Keratinocyte (primary cell): ENCODE data around the gene USP4. TPM values are rescaled to one million over a fixed set of nuclear protein-coding genes. Genes with fewer than 3 reads are reported as not detected.

Source experiments
- DNase-seq: peaks from one replicate; pipeline ENCODE4 v3.0.0-alpha.2; 2011; ENCODE audit warnings: low read depth, missing footprints, low spot score
- FAIRE-seq: peaks from 2 replicates; lab custom pipeline; 2011; peaks lifted over from hg19 to GRCh38; lab: Jason Lieb, UNC
- H2AFZ ChIP-seq: 2 replicates; pipeline ENCODE4 v1.6.0; 2012; ENCODE audit warnings: low read length, control low read depth, inconsistent platforms; ENCODE audit not compliant: control insufficient read depth
- H3K27ac ChIP-seq: 2 replicates; pipeline ENCODE4 v1.5.1; 2011; ENCODE audit warnings: low read length; ENCODE audit not compliant: control insufficient read depth, insufficient read depth
- H3K27me3 ChIP-seq: 3 replicates; pipeline ENCODE4 v1.6.0; 2011; ENCODE audit warnings: low read length; ENCODE audit not compliant: control insufficient read depth, insufficient read depth; ENCODE audit errors: extremely low read depth
- H3K36me3 ChIP-seq, 2 experiments: 2 replicates in 1 of 2; 3 replicates in 1 of 2; pipeline ENCODE4 v1.5.1; 2011; ENCODE audit warnings: low read length in 2 of 2, mild to moderate bottlenecking in 1 of 2; ENCODE audit not compliant: control insufficient read depth in 2 of 2, insufficient read depth in 2 of 2; ENCODE audit errors: extremely low read depth in 1 of 2
- H3K4me1 ChIP-seq: 3 replicates; pipeline ENCODE4 v1.5.1; 2011; ENCODE audit warnings: low read length; ENCODE audit not compliant: control insufficient read depth, insufficient read depth; ENCODE audit errors: extremely low read depth
- H3K4me2 ChIP-seq: 3 replicates; pipeline ENCODE4 v1.6.0; 2011; ENCODE audit warnings: low read depth, low read length; ENCODE audit not compliant: control insufficient read depth, insufficient read depth; ENCODE audit errors: extremely low read depth
- H3K4me3 ChIP-seq, 3 experiments: fragments of 200-600 bp in 1 of 3; sonication (generic) in 1 of 3; 2 replicates in 2 of 3; 3 replicates in 1 of 3; pipeline ENCODE4 v1.5.1; 2011 to 2016; ENCODE audit warnings: low read length in 3 of 3, mild to moderate bottlenecking in 3 of 3, control low read depth in 2 of 3, inconsistent platforms in 1 of 3, low read depth in 1 of 3, mixed read lengths in 1 of 3, mixed run types in 1 of 3, moderate library complexity in 1 of 3; ENCODE audit not compliant: control insufficient read depth in 2 of 3, insufficient read depth in 2 of 3; ENCODE audit errors: extremely low read depth in 1 of 3
- H3K79me2 ChIP-seq: 2 replicates; pipeline ENCODE4 v1.6.0; 2012; ENCODE audit warnings: low read length; ENCODE audit not compliant: control insufficient read depth, insufficient read depth
- H3K9ac ChIP-seq: 3 replicates; pipeline ENCODE4 v1.6.0; 2011; ENCODE audit warnings: low read length; ENCODE audit not compliant: control insufficient read depth, insufficient read depth; ENCODE audit errors: extremely low read depth
- H3K9me1 ChIP-seq: 3 replicates; pipeline ENCODE4 v1.6.0; 2011; ENCODE audit warnings: low read length; ENCODE audit not compliant: control insufficient read depth, insufficient read depth; ENCODE audit errors: extremely low read depth
- H3K9me3 ChIP-seq: 2 replicates; pipeline ENCODE4 v1.5.1; 2012; ENCODE audit warnings: low read depth, low read length; ENCODE audit not compliant: control insufficient read depth
- H4K20me1 ChIP-seq: 3 replicates; pipeline ENCODE4 v1.6.0; 2011; ENCODE audit warnings: low read length; ENCODE audit not compliant: control insufficient read depth, insufficient read depth; ENCODE audit errors: extremely low read depth
- EZH2 ChIP-seq: IDR thresholded peaks from one replicate; pipeline ENCODE4 v1.6.1; 2012; ENCODE audit warnings: inconsistent platforms, mild to moderate bottlenecking, low read length, moderate library complexity
- dilution Hi-C: fragments of 300-500 bp; cut with MboI; formaldehyde crosslinking; loops from one replicate; pipeline ENCODE4 v1.7.0; 2020; ENCODE audit warnings: low sequenced_read_pairs; ENCODE audit not compliant: extremely low pct_ligation_motif_present
- polyA minus RNA-seq, 3 experiments: library from RNA; depleted of rRNA, polyadenylated mRNA; stranded (reverse); fragments of >200 nt; gene quantifications; 1 replicate in 1 of 3; 2 replicates in 1 of 3; 3 replicates in 1 of 3; pipeline ENCODE4 v1.2.3, GENCODE V29; 2011
- polyA plus RNA-seq, 5 experiments: library from polyadenylated mRNA; depleted of rRNA in 3 of 5; stranded (reverse) in 3 of 5; stranded (forward) in 1 of 5; unstranded in 1 of 5; fragments of >200 nt; gene quantifications; 1 replicate in 1 of 5; 2 replicates in 3 of 5; 3 replicates in 1 of 5; pipeline versions ENCODE4 v1.2.1 to v1.2.3, GENCODE V29; 2011 to 2012; ENCODE audit warnings: missing spikeins in 2 of 5, low read depth in 1 of 5, low replicate concordance in 1 of 5
- TF ChIP-seq, protein P1 (sequence below), 3 experiments: IDR thresholded peaks in 1 of 3; conservative IDR thresholded peaks in 1 of 3; optimal IDR thresholded peaks in 1 of 3; 2 replicates in 2 of 3; 3 replicates in 1 of 3; pipeline versions ENCODE3 to v1.5.1; 2011; ENCODE audit warnings: low read length in 3 of 3, mild to moderate bottlenecking in 3 of 3, moderate library complexity in 2 of 3, control low read depth in 1 of 3, inconsistent platforms in 1 of 3; ENCODE audit not compliant: insufficient read depth in 2 of 3; ENCODE audit errors: extremely low read depth in 1 of 3

The USP4 gene, protein sequence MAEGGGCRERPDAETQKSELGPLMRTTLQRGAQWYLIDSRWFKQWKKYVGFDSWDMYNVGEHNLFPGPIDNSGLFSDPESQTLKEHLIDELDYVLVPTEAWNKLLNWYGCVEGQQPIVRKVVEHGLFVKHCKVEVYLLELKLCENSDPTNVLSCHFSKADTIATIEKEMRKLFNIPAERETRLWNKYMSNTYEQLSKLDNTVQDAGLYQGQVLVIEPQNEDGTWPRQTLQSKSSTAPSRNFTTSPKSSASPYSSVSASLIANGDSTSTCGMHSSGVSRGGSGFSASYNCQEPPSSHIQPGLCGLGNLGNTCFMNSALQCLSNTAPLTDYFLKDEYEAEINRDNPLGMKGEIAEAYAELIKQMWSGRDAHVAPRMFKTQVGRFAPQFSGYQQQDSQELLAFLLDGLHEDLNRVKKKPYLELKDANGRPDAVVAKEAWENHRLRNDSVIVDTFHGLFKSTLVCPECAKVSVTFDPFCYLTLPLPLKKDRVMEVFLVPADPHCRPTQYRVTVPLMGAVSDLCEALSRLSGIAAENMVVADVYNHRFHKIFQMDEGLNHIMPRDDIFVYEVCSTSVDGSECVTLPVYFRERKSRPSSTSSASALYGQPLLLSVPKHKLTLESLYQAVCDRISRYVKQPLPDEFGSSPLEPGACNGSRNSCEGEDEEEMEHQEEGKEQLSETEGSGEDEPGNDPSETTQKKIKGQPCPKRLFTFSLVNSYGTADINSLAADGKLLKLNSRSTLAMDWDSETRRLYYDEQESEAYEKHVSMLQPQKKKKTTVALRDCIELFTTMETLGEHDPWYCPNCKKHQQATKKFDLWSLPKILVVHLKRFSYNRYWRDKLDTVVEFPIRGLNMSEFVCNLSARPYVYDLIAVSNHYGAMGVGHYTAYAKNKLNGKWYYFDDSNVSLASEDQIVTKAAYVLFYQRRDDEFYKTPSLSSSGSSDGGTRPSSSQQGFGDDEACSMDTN
- 39.5 to 47.8 TPM (median 45.6 TPM) in 3 replicates for polyA plus RNA-seq
- polyA plus RNA-seq (2011; ENCODE audit: low read depth): 53.6 TPM
- polyA plus RNA-seq (2011; cell fraction: cytosol; rRNA removed): 27.7 and 33.1 TPM in 2 replicates
- polyA plus RNA-seq (2011; cell fraction: nucleus; rRNA removed): 65.0 and 69.3 TPM in 2 replicates
- 33.5 and 38.5 TPM in 2 replicates for polyA plus RNA-seq (2012; ENCODE audit: low replicate concordance)
- polyA minus RNA-seq: 56.3 to 101 TPM (median 82.3 TPM) in 3 replicates
- polyA minus RNA-seq (2011; cell fraction: cytosol; rRNA and poly(A)+ RNA removed): 25.9 TPM
- 30.4 and 60.2 TPM in 2 replicates for polyA minus RNA-seq (2011; cell fraction: nucleus; rRNA and poly(A)+ RNA removed)

DNA sequence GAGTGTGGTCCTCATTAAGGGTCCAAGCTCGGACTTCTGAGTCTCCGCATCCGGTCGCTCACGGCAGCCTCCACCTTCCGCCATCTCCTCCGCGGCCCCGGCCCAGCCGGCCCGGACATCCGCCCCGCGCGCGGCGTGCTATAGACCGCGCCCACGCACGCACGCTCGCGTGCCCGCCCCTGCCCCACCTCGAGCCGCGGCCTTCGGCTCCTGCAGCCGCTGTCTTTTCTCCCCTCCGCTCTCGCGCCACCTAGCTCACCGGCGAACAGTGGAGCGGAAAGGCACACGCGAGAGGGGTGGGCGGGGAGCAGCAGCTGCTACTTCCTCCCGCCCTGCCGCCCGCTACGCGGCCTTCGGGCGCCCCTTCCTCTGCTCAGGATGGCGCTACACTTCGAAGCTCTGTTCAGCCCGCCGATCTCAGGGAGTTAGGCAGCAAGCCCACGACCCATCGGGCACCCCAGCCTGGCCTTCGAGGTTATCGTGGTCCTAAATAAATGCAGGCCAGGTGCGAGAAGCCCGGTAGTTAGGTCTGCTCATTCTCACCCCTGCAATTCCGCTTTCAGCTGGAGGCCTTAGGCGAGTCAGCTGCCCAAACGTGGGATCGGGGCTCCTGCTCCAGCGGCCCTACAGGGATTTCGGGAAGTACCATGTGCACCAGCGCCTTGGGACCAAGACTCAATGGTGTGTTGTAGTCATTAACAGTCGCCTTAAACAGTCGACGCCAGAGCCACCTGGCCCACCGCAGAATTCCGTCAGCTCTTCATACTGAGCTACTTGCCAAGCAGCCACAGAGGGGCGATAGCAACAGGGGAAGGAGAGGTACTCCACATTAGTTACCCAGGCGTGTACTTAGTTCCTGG, at the start of gene USP4:
USP4 (minus strand) TSS at position 113 of the 860 bp plus-strand sequence; CDS start at position 84, 29 bp downstream.
- Histone ChIP-seq H3K27ac (peak within 1 kb of the TSS; percentile 76), H3K27me3 (no peaks in the 10 kb centered on the region), H3K4me3 (peak within 1 kb of the TSS; percentile 90 to 91 (median 90)), H3K9me1 (no peaks in the 10 kb centered on the region), H3K36me3 (peaks cover 4 to 8% of the 10 kb centered on the region in 2 experiments), H4K20me1 (no peaks in the 10 kb centered on the region), H3K4me1 (peaks cover 10% of the 10 kb centered on the region), H3K9me3 (no peaks in the 10 kb centered on the region), H3K4me2 (peak within 1 kb of the TSS; percentile 95), H2AFZ (peak within 1 kb of the TSS; percentile 93), H3K79me2 (peaks cover 42% of the 10 kb centered on the region), H3K9ac (peak within 1 kb of the TSS; percentile 86)
- dilution Hi-C loops: no loop called here
- TF ChIP-seq EZH2: no peak
- TF ChIP-seq, protein P1, sequence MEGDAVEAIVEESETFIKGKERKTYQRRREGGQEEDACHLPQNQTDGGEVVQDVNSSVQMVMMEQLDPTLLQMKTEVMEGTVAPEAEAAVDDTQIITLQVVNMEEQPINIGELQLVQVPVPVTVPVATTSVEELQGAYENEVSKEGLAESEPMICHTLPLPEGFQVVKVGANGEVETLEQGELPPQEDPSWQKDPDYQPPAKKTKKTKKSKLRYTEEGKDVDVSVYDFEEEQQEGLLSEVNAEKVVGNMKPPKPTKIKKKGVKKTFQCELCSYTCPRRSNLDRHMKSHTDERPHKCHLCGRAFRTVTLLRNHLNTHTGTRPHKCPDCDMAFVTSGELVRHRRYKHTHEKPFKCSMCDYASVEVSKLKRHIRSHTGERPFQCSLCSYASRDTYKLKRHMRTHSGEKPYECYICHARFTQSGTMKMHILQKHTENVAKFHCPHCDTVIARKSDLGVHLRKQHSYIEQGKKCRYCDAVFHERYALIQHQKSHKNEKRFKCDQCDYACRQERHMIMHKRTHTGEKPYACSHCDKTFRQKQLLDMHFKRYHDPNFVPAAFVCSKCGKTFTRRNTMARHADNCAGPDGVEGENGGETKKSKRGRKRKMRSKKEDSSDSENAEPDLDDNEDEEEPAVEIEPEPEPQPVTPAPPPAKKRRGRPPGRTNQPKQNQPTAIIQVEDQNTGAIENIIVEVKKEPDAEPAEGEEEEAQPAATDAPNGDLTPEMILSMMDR (optimal IDR thresholded peaks at IDR 0.05 in 1 of 3, IDR thresholded peaks at IDR 0.05 in 1 of 3, conservative IDR thresholded peaks at IDR 0.05 in 1 of 3; ENCODE audit: extremely low read depth in 1 of 3, insufficient read depth in 2 of 3, low read length in 3 of 3): peak; percentile 44 to 80 (median 60)
- no peak for DNase-seq
- peak; percentile 70 for FAIRE-seq

DNA sequence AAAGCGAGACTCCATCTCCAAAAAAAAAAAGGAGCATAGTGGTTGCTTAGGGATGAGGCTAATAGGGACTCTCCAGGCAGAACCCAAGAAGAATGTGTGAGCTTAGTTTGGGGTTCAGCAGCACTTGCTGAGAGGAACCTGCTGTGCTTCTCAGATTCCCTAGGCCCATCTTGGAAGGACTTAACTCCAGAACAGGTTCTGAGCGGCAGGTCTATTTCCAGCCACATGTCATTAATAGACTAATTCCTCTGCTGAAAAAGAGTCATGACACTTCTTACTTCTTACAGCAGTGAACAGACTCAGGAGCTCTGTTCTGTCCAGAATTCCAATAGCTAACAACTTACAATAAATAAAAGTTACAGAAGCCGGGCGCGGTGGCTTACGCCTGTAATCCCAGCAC, 49.4 kb upstream of the USP4 start:
- Histone ChIP-seq H3K9me3 (no peaks in the 10 kb centered on the region), H3K4me2 (no peak overlapping the region), H3K27ac (no peak overlapping the region), H4K20me1 (peaks cover 31% of the 10 kb centered on the region), H3K4me1 (peaks cover 4% of the 10 kb centered on the region), H3K36me3 (peaks cover 3 to 4% of the 10 kb centered on the region in 2 experiments), H3K4me3 (no peak overlapping the region), H3K9me1 (no peaks in the 10 kb centered on the region), H3K9ac (no peak overlapping the region), H3K79me2 (peaks cover 96% of the 10 kb centered on the region), H3K27me3 (no peaks in the 10 kb centered on the region), H2AFZ (no peak overlapping the region)
- FAIRE-seq: no peak
- TF ChIP-seq, protein P1 (optimal IDR thresholded peaks at IDR 0.05 in 1 of 3, IDR thresholded peaks at IDR 0.05 in 1 of 3, conservative IDR thresholded peaks at IDR 0.05 in 1 of 3; ENCODE audit: extremely low read depth in 1 of 3, insufficient read depth in 2 of 3, low read length in 3 of 3): no peak
- TF ChIP-seq EZH2: no peak
- no peak for DNase-seq
- dilution Hi-C loops: no loop called here
